Cortex of kidney (tissue), 1 donor: ENCODE results near the gene MRPL42.

ENCODE experiments used
- DNase-seq: peaks from one replicate; lab custom pipeline; 2025; lab: John Stamatoyannopoulos, UW

The MRPL42 gene

GRCh38 chr12:93500201-93500600 lies 32.9 kb downstream of the MRPL42 start:
- DNase-seq, result no peak

GRCh38 chr12:93500667-93501066 lies 33.4 kb downstream of the MRPL42 start:
- DNase-seq, result no peak

GRCh38 chr12:93502802-93503623 lies 35.7 kb downstream of the MRPL42 start:
- no peak for DNase-seq

GRCh38 chr12:93507165-93507564 lies 39.9 kb downstream of the MRPL42 start:
- DNase-seq, result no peak

- no peak for DNase-seq
These were observed 42.2 kb downstream of the MRPL42 start for GRCh38 chr12:93509506-93509905.

GRCh38 chr12:93514853-93515252 lies 47.5 kb downstream of the MRPL42 start:
- no peak for DNase-seq

GRCh38 chr12:93518725-93519124 lies 51.4 kb downstream of the MRPL42 start:
- DNase-seq, result no peak

GRCh38 chr12:93519859-93520258 lies 52.5 kb downstream of the MRPL42 start:
- no peak for DNase-seq

- no peak for DNase-seq
These were observed 53.1 kb downstream of the MRPL42 start for GRCh38 chr12:93520454-93520853.

- no peak for DNase-seq
These were observed 54.1 kb downstream of the MRPL42 start for GRCh38 chr12:93521225-93522080.

- no peak for DNase-seq
These were observed 57.2 kb downstream of the MRPL42 start for GRCh38 chr12:93524386-93525133.

GRCh38 chr12:93526786-93527428 lies 59.6 kb downstream of the MRPL42 start:
- DNase-seq, result no peak

- DNase-seq, result no peak
These were observed 63.0 kb downstream of the MRPL42 start for GRCh38 chr12:93530358-93530757.

- no peak for DNase-seq
These were observed 66.0 kb downstream of the MRPL42 start for GRCh38 chr12:93533310-93533709.

- DNase-seq, result no peak
These were observed 68.9 kb downstream of the MRPL42 start for GRCh38 chr12:93536111-93536765.

GRCh38 chr12:93536766-93537488 lies 69.6 kb downstream of the MRPL42 start:
- no peak for DNase-seq

GRCh38 chr12:93537769-93538168 lies 70.5 kb downstream of the MRPL42 start:
- no peak for DNase-seq

GRCh38 chr12:93539821-93540220 lies 72.5 kb downstream of the MRPL42 start:
- no peak for DNase-seq

- DNase-seq, result no peak
These were observed 73.2 kb downstream of the MRPL42 start for GRCh38 chr12:93540466-93540865.

GRCh38 chr12:93541578-93542225 lies 74.4 kb downstream of the MRPL42 start:
- no peak for DNase-seq
